ENCODE data around the gene DNAH3. TPM values are rescaled to one million over a fixed set of nuclear protein-coding genes. Genes with fewer than 3 reads are reported as not detected.
"Not testable (repeated sequence)": the region's sequence is repeated elsewhere in the genome, so short reads cannot be mapped to it uniquely, and the experiment has no call there.

DNAH3 gene
- total RNA-seq, 1 donor from 2014 or later, result 0.02 TPM

DNA sequence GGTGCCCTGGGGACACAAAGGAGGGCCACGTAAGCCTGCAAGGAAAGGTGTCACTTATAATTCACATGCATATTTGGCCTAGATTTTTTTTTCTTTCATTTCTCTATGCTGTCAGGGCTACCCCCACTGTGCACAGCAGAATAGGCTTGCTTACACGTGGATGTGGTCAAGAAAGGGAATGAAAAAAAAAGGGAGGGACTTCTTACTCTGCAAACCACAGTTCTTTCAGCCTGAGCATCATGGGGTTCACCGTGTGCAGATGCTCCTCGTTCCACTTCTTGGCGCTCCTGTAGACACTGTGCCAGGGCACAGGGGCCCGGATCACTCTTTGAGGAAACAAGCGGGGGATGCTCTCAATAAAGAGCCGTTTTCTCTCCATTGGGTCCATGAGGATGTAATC is 16.6 kb downstream of the DNAH3 start:
- intact Hi-C loops (cut with micrococcal nuclease), result no loop called here

- intact Hi-C loops (cut with micrococcal nuclease), result no loop called here
Observed at GRCh38 chr16:21130811-21131210, 19.8 kb downstream of the DNAH3 start.

GRCh38 chr16:21128991-21129390 is 21.7 kb downstream of the DNAH3 start:
- intact Hi-C loops (cut with micrococcal nuclease), result no loop called here

DNA sequence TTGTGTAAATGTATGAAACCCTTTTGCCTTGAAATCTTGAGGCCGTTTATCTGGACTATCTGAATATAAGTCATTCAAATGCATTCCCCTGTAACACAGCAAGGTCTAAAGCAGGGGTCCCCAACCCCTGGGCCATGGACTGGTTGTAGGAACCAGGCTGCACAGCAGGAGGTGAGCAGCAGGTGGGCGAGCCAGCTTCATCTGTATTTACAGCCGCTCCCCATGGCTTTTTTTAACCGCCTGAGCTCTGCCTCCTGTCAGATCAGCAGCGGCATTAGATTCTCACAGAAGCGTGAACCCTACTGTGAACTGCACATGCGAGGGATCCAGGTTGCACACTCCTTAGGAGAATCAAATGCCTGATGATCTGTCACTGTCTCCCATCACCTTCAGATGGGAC is 24.1 kb downstream of the DNAH3 start:
- intact Hi-C loops (cut with micrococcal nuclease), result no loop called here

GRCh38 chr16:21125191-21125590 is 25.5 kb downstream of the DNAH3 start:
- intact Hi-C loops (cut with micrococcal nuclease), result no loop called here

DNA sequence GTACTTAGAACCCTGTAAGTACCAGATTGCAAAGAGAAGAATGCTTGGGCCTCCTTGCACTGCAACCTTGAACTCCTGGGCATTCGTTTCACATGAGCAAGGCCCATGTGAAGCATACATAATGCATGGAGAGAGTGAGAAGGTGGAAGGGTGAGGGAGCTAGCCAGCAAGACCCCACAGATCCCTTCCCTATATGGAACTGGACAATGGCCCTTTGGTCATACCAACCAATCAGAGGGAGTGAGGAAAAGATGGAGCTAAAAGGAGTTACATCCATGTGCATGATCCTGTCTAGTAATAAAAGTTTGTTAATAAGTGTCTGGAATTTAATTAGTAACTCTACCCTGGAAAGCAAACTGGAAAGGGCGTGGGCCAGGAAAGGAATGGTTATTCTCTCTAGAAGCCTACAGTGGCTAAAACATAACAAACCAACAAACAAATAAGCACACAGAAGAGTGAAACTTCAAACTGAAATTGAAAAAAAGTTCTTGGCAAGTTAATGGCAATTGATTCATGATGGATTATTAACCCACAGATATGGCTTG is 29.6 kb downstream of the DNAH3 start:
- intact Hi-C loops (cut with micrococcal nuclease), result no loop called here

GRCh38 chr16:21117567-21117966 is 33.1 kb downstream of the DNAH3 start:
- intact Hi-C loops (cut with micrococcal nuclease), result no loop called here

DNA sequence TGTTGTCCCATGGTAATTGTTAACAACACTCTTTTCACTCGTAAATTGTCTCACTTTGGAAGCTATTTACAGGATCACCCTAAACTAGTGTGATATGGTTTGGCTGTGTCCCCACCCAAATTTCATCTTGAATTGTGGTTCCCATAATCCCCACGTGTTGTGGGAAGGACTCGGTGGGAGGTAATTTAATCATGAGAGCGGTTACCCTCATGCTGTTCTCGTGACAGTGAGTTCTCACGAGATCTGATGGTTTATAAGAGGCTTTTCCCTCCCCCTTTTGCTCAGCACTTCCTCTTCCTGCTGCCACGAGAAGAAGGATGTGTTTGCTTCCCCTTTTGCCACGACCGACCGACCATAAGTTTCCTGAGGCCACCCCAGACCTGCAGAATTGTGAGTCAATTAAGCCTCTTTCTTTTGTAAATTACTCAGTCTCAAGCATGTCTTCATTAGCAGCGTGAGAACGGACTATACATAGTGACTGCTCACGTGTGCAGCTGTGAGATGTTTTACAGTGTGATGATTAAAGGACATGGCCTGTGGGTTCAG is 34.4 kb downstream of the DNAH3 start:
- intact Hi-C loops (cut with micrococcal nuclease), result no loop called here

DNA sequence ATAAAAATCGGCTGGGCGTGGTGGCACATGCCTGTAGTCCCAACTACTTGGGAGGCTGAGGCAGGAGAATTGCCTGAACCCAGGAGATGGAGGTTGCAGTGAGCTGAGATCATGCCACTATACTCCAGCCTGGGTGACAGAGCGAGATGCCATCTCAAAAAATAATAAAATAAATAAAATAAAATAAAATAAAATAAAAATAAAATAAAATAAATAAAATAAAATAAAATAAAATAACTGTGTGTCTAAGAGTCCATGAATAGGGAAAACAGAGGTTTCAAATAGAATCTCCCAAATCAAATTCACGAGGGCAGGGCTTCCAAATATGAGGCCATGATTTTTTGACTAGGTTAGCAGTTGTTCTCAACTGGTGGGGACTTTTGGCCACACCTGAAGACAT is 35.1 kb downstream of the DNAH3 start:
- intact Hi-C loops (cut with micrococcal nuclease), result not testable (repeated sequence)

DNA sequence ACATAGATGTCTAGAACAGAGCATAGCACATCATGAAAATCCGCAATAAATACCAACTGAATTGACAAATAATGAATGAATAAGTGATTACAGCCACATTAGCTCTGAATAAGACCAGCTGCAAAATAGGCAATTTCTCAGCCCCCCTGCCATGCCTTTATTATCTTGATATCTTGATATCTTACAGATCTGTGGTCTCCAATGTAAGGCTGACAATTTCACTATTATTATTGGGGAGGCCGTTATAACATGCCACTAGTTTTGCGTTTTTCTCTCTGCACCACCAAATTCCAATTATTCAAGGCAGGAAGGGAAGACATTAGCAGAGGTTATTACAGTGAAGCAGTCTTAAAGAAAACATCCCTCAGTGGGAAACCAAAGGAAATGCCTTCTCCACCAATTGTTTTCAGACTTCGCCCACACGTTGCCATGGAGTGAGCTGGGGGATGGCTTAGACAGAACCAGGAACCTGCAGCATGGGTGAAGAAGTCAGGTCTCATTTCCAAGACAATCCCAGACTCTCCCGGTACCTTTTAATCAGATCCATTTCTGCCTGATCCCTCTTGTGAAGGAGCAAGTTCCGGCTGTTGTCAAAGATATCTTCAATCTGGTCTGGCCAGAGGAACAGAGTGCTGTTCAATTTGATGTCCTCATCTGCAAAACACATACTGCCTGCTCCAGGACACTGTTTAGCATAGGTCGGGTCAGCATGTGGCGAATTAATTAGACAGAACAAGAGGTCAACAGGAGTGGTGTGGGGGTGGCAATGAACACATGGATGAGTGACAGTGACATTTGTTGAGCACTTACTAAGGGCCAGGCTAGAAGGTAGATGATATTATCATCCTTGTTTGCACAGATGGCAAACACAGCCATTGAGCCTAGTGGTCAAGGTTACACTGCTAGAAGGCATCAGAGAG is 46.4 kb downstream of the DNAH3 start:
- intact Hi-C loops (cut with micrococcal nuclease), result no loop called here

DNA sequence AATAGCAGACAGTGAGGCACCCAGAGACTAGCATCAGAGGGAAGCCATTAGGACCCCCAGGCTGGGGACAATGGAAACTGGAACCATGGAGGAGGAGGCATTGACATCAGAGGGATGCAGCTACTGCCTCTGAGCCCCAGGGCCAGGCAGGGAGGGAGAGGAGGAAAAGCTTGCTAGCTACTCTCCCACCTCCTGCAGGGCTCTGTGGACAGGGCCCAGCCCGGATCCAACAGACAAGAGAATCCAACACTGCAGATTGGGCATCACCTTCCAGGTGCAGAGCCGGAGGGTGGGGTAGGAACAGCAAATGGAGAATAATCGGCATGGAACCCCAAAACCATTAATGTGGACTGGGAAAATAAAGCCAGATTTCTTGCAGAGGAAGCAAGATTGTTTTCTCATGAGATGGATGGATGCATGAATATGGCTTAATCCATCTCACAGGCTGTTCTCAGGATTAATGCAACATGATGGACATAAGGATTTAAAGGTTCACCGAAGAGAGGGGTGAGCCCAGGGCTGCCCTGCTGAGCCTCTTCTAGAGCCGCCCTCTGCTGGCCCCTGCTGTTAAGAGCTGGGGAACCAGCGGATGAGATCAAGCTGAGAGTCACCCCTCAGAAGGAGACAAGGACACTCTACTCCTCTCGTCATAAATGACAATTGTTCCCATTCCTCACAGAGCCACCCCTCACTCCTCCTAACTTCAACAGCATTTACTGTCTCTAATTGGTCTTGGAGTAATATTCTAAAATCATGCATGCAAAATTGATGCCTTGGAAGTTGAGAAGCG is 48.8 kb downstream of the DNAH3 start:
- intact Hi-C loops (cut with micrococcal nuclease), result no loop called here

- intact Hi-C loops (cut with micrococcal nuclease), result no loop called here
Observed at GRCh38 chr16:21100447-21100846, 50.2 kb downstream of the DNAH3 start.

- intact Hi-C loops (cut with micrococcal nuclease), result no loop called here
Observed at GRCh38 chr16:21097151-21097550, 53.5 kb downstream of the DNAH3 start.

- intact Hi-C loops (cut with micrococcal nuclease), result not testable (repeated sequence)
Observed at GRCh38 chr16:21094719-21095118, 55.9 kb downstream of the DNAH3 start.

GRCh38 chr16:21092951-21093350 is 57.7 kb downstream of the DNAH3 start:
- intact Hi-C loops (cut with micrococcal nuclease), result no loop called here

- intact Hi-C loops (cut with micrococcal nuclease), result no loop called here
Observed at GRCh38 chr16:21088646-21089538, 61.8 kb downstream of the DNAH3 start.

DNA sequence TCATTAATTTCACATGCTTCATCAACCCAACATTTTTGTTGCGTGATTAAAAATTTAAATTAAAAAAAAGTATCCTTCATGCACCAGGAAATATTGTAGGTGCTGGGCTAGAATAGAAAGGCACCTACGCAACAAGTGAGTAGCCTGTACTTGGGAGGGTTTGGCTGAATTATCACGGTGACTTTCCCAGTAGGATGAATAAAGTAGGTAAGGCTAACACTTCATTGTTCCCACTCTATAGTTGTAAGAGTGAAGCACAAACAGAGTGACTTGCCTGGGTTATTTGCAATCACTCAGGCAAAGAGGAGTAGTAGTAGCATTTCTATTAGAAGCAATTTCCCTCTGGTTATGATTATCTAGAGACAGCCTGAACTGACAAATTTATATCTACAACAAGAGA is 62.5 kb downstream of the DNAH3 start:
- intact Hi-C loops (cut with micrococcal nuclease), result no loop called here

- intact Hi-C loops (cut with micrococcal nuclease), result loop anchor here (1.0 kb wide), 1 partner anchor 234 kb away; no protein-coding TSS in a partner anchor
Observed at GRCh38 chr16:21084631-21085225, 65.9 kb downstream of the DNAH3 start.

DNA sequence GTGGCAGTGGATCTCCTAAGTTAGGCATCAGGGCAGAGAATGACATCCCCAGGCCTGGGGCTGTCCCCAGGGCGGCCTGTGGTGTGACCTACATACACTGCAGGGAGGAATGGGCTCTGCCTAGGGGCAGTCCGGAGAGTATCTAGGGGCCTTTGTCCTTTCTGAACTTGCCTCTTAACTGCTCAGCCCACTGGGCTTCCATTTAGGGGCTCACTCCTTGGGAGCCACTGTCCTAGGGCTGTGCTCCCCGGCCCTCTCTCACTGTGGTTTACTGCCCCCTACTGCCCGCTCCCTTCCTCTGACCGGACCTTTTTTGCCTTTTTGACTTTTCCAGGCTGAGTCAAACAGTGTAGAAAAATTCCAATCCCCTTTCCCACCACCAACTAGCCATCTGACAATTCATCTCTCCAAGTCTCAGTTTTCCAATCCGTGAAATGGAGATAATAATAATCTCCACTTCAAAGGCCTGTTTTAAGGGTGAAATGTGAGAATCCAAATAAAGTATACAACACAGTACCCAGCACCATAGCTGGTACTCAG is 66.8 kb downstream of the DNAH3 start:
- intact Hi-C loops (cut with micrococcal nuclease), result loop anchor here (1.0 kb wide), 2 partner anchors 233 to 284 kb away; no protein-coding TSS in a partner anchor

DNA sequence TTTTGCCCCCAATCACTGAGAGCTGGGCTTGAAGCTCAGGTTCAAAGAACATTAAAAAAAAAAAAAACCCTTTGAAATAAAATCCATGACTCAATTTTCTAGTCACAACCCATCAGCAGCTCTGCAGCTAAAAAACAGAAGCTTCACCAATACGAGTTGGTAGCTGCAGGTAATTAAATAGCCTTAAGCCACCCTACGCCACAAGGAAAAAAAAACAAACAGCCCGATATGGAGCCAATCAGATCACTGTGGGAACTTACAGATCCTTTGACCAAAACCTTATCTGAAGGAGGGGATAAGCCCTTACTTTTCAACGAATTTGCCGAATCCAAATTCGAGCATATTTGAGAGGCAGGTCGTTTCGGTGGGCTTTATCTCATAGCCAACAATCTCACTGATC is 69.3 kb downstream of the DNAH3 start:
- intact Hi-C loops (cut with micrococcal nuclease), result no loop called here

Measured in T-helper 2 cell treated with Interferon-gamma antibody and Interleukin-4, amounts not matched to agents 100 ng/mL and 5 ng/mL, for 36 hours (primary cell).